Measurements from ENCODE around the gene CCDC40. TPM values are rescaled to one million over a fixed set of nuclear protein-coding genes. Genes with fewer than 3 reads are reported as not detected.

The CCDC40 gene
- total and polyA plus RNA-seq, 7 donors, result 1.4 to 25.8 (median 5.3) TPM; not detected in 2

DNA sequence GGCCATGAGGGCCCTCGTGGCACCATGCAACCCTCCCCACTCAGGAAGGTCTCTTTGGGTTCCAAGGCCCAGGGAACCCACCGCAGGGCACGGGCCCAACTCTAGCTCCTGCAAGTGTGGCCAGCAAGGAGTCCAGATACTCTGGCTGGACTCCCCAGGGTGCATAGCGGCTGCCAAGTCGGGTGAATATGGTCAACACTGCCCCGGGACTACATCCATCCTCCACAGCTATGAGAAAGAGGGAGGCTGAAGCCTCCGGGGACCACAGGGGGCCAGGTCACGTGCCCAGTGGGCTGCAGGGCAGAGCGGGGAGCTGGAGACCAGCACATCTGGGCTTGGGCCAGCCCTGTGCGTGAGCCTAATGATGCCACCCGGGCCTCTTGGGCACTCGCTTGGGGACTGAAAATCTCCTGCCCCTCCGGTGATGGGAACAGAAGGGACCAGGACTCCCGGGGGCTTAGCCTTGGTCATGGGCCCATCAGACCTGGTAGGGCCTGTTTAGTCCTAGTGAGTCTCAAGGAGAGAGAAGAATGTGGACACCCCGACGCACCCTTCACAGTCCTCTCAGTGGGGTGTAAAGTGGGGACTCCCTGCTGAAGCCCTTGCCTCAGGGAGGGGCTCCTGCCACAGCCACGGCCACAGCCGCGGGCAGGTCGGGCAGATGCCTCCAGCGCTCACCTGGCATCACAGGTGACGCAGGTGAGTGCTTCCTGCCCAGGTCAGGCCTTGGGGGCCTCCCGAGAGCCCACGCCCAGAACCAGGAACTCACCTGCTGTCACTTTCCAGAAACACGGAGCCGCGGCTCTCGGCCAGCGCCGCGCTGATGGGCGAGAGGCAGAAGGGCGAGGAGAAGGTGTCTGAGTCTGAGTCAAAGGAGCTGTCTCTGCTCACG is 26.8 kb upstream of the CCDC40 start:
- Histone ChIP-seq H3K36me3 (peaks cover 0 to 33% (median 7%) of the 10 kb centered on the region in 4 donors), H3K9me3 (no peaks in the 10 kb centered on the region), H3K4me3 (no peak overlapping the region), H3K4me1 (peaks cover 0 to 17% (median 12%) of the 10 kb centered on the region in 4 donors), H3K27ac (no peak overlapping the region), H3K27me3 (no peaks in the 10 kb centered on the region)
- TF ChIP-seq, protein P1, sequence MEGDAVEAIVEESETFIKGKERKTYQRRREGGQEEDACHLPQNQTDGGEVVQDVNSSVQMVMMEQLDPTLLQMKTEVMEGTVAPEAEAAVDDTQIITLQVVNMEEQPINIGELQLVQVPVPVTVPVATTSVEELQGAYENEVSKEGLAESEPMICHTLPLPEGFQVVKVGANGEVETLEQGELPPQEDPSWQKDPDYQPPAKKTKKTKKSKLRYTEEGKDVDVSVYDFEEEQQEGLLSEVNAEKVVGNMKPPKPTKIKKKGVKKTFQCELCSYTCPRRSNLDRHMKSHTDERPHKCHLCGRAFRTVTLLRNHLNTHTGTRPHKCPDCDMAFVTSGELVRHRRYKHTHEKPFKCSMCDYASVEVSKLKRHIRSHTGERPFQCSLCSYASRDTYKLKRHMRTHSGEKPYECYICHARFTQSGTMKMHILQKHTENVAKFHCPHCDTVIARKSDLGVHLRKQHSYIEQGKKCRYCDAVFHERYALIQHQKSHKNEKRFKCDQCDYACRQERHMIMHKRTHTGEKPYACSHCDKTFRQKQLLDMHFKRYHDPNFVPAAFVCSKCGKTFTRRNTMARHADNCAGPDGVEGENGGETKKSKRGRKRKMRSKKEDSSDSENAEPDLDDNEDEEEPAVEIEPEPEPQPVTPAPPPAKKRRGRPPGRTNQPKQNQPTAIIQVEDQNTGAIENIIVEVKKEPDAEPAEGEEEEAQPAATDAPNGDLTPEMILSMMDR (IDR thresholded peaks at IDR 0.05), result no peak
- TF ChIP-seq POLR2A (IDR thresholded peaks at IDR 0.05) (no peak), POLR2AphosphoS5 (IDR thresholded peaks at IDR 0.05) (no peak), EP300 (IDR thresholded peaks at IDR 0.05) (no peak)
- WGBS, 2 donors, result 93 to 94% methylated on average over 34 of the region's 34 CpGs
- DNase-seq, result no peak
- intact Hi-C loops (cut with DNase I), result loop anchor here (2.0 to 5.0 kb wide), 4 partner anchors 25 to 138 kb away; partner anchors contain the start of genes EIF4A3, GAA and TBC1D16

DNA sequence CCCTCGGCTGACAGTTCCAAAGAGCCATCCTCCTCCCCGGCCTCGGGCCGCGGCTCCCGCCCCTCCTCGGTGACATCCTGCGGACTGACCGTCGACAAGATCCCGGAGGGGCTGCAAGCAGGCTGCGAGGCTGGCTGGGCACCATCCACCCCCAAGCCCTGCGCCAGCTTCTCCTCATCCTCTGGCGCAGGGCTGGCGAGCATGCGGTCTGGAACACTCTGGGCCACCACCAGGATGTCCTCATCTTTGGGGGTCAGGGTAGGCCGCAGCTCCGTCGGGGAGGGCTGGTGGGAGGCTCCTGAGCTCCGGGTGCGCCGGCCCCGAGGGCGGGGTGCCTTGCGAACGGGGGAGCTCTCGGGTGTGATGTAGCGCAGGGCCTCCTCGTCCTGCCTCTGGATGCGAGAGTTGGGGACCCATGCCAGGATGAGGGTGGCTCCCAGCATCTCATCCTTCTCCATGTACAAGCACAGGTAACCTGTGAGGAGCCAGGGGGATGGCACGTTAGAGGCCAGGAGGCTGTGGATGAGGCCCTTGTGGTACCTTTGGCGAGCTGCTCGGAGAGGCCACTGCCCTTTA is 26.1 kb upstream of the CCDC40 start:
- DNase-seq, result no peak
- WGBS, 2 donors, result 94 to 96% methylated on average over 33 of the region's 33 CpGs
- no peaks in the 10 kb centered on the region for H3K27me3 ChIP-seq
- H3K4me3 ChIP-seq, result no peak overlapping the region
- peaks cover 0 to 33% (median 7%) of the 10 kb centered on the region in 4 donors for H3K36me3 ChIP-seq
- intact Hi-C loops (cut with DNase I), result no loop called here
- TF ChIP-seq, protein P1 (IDR thresholded peaks at IDR 0.05), result no peak
- TF ChIP-seq POLR2AphosphoS5 (IDR thresholded peaks at IDR 0.05) (no peak), EP300 (IDR thresholded peaks at IDR 0.05) (no peak), POLR2A (IDR thresholded peaks at IDR 0.05) (no peak)
- H3K27ac ChIP-seq, result no peak overlapping the region
- peaks cover 0 to 17% (median 12%) of the 10 kb centered on the region in 4 donors for H3K4me1 ChIP-seq
- H3K9me3 ChIP-seq, result no peaks in the 10 kb centered on the region

DNA sequence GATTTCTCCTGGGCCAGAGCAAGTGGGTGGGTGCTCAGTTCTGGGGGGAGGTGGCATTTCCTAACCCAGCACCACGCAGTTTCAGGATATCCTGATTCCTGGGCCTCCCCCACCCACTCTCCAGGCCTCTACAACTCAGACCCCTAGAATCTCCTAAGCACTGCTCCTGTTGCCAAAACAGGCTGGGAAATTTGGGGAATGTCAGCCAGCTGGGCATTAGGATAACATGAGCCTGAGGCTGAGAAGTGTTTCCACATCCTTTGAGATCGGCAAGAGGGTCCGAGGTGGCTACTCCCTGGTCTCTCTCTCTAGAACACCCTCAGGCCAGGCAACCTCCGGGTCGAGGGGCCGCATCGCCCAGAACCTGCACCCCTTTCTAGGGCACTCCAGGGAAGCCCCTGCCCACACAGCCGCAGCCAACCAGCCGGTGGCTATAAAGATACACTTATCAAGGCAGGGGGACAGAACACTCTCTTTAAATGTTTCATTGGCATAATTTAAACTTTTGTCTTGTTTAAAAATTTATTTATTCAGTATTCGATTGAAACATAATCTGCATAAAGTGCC is 24.4 kb upstream of the CCDC40 start:
- Histone ChIP-seq H3K27ac (no peak overlapping the region), H3K9me3 (no peaks in the 10 kb centered on the region), H3K4me3 (no peak overlapping the region), H3K27me3 (no peaks in the 10 kb centered on the region), H3K36me3 (peaks cover 0 to 33% (median 7%) of the 10 kb centered on the region in 4 donors), H3K4me1 (peaks cover 0 to 8% (median 5%) of the 10 kb centered on the region in 4 donors)
- TF ChIP-seq POLR2AphosphoS5 (IDR thresholded peaks at IDR 0.05) (no peak), EP300 (IDR thresholded peaks at IDR 0.05) (no peak), POLR2A (IDR thresholded peaks at IDR 0.05) (no peak)
- TF ChIP-seq, protein P1 (IDR thresholded peaks at IDR 0.05), result no peak
- 87 to 88% methylated on average over 10 of the region's 10 CpGs for WGBS, 2 donors
- intact Hi-C loops (cut with DNase I), result no loop called here
- DNase-seq, result no peak

DNA sequence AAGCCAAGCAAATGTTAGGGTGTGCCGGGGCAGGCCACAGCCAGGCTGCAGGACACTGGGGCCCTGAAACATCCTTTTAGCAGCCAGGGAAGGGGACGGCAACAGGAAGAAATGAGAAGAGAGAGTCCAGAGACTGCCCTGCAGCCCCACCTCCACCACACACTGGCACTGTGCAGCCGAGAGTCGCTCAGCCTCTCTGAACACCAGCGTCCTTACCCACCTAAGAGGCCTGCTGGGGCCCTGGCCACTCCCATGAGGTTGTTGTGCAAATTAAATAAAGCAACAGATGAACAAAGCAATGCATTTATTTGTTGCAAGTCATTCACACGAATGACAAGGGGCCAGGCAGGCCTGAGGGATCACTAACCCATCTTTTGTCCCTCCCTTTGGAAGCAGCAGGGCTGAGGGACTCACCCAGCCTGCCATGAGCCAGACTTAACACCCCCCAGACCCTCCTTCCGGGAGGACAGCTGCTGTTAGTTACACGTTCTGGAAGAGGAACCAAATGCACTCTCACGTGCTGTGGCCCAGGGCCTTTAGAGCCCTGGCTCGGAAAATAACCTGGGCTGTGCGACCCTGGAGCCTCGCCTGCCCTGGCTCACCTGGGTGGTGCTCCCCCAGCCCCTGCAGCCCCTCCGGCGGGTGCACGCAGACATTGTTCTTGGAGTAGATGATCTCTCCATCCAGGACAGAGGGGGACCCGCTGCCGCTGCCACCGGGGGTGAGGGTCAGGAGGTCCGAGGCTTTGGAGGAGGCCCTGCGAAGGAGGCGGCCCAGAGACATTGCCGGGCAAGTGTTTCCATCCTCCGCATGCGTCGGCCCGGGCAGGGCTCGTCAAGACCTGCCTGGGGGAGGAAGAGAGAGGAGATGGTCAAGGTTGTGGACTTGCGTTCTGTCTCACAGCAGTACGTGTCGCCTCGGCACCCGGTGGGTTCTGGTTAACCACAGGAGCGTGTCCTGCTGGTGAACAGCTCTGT is 23.4 kb upstream of the CCDC40 start:
- WGBS, 2 donors, result 92 to 93% methylated on average over 33 of the region's 33 CpGs
- DNase-seq, result no peak
- intact Hi-C loops (cut with DNase I), result no loop called here
- Histone ChIP-seq H3K4me1 (peaks cover 0 to 8% (median 5%) of the 10 kb centered on the region in 4 donors), H3K4me3 (no peak overlapping the region), H3K36me3 (peaks cover 0 to 33% (median 7%) of the 10 kb centered on the region in 4 donors), H3K27me3 (no peaks in the 10 kb centered on the region), H3K27ac (no peak overlapping the region), H3K9me3 (no peaks in the 10 kb centered on the region)
- TF ChIP-seq EP300 (IDR thresholded peaks at IDR 0.05) (no peak), POLR2AphosphoS5 (IDR thresholded peaks at IDR 0.05) (no peak), POLR2A (IDR thresholded peaks at IDR 0.05) (no peak)
- TF ChIP-seq, protein P1 (IDR thresholded peaks at IDR 0.05), result no peak
